ENCODE results near the gene RAB10.

- TF ChIP-seq POLR2A (IDR thresholded peaks at IDR 0.05; ENCODE audit: low read length) (no peak), GATA1 (IDR thresholded peaks at IDR 0.05; ENCODE audit: low read depth, low read length) (no peak)
These were observed 128.0 kb downstream of the RAB10 start for GRCh38 chr2:26161926-26162325.
